ENCODE results near the gene PCDHGB6. TPM values are rescaled to one million over a fixed set of nuclear protein-coding genes. Genes with fewer than 3 reads are reported as not detected.

PCDHGB6 gene
- total RNA-seq, 1 donor from 2014 or later = 1.4 TPM

Other genes starting within 250 kb of the PCDHGB6 start
- gene PCDHB7, start 235.4 kb upstream of the PCDHGB6 start, total RNA-seq = 0.23 and 0.34 TPM in 2 replicates
- not detected in 2 replicates for gene PCDHB8, start 230.2 kb upstream of the PCDHGB6 start, total RNA-seq
- under 0.01 and 1.1 TPM in 2 replicates for gene PCDHB16, start 225.6 kb upstream of the PCDHGB6 start, total RNA-seq
- gene PCDHB9, start 220.9 kb upstream of the PCDHGB6 start, total RNA-seq = 0.23 and 0.43 TPM in 2 replicates
- 0.12 and 0.17 TPM in 2 replicates for gene PCDHB10, start 215.7 kb upstream of the PCDHGB6 start, total RNA-seq
- 0.12 TPM in 1 of 2 replicates, not detected in the other for gene PCDHB11, start 208.4 kb upstream of the PCDHGB6 start, total RNA-seq
- gene PCDHB12, start 199.3 kb upstream of the PCDHGB6 start, total RNA-seq = under 0.01 and 0.26 TPM in 2 replicates
- gene PCDHB13, start 194.1 kb upstream of the PCDHGB6 start, total RNA-seq = 0.35 and 0.43 TPM in 2 replicates
- 0.70 TPM in 1 of 2 replicates, not detected in the other for gene PCDHB14, start 184.7 kb upstream of the PCDHGB6 start, total RNA-seq
- under 0.01 and 0.12 TPM in 2 replicates for gene PCDHB15, start 162.6 kb upstream of the PCDHGB6 start, total RNA-seq
- gene SLC25A2, start 104.0 kb upstream of the PCDHGB6 start, total RNA-seq = not detected in 2 replicates
- gene TAF7, start 87.2 kb upstream of the PCDHGB6 start, total RNA-seq = 34.3 and 45.5 TPM in 2 replicates
- gene PCDHGA1, start 77.5 kb upstream of the PCDHGB6 start, total RNA-seq = 0.35 and 0.85 TPM in 2 replicates
- gene PCDHGA2, start 69.3 kb upstream of the PCDHGB6 start, total RNA-seq = 2.2 and 3.5 TPM in 2 replicates
- 1.8 and 4.4 TPM in 2 replicates for gene PCDHGA3, start 64.2 kb upstream of the PCDHGB6 start, total RNA-seq
- gene PCDHGB1, start 57.9 kb upstream of the PCDHGB6 start, total RNA-seq = 0.82 and 0.94 TPM in 2 replicates
- gene PCDHGA4, start 53.0 kb upstream of the PCDHGB6 start, total RNA-seq = 2.8 and 3.9 TPM in 2 replicates
- 0.77 and 3.3 TPM in 2 replicates for gene PCDHGB2, start 48.0 kb upstream of the PCDHGB6 start, total RNA-seq
- 0.68 and 2.1 TPM in 2 replicates for gene PCDHGA5, start 43.9 kb upstream of the PCDHGB6 start, total RNA-seq
- gene PCDHGB3, start 37.8 kb upstream of the PCDHGB6 start, total RNA-seq = 0.58 and 1.8 TPM in 2 replicates
- 3.7 and 4.3 TPM in 2 replicates for gene PCDHGA6, start 34.1 kb upstream of the PCDHGB6 start, total RNA-seq
- gene PCDHGA7, start 25.3 kb upstream of the PCDHGB6 start, total RNA-seq = 4.4 and 5.1 TPM in 2 replicates
- gene PCDHGB4, start 20.3 kb upstream of the PCDHGB6 start, total RNA-seq = 11.6 and 12.8 TPM in 2 replicates
- 0.70 and 1.4 TPM in 2 replicates for gene PCDHGA8, start 15.4 kb upstream of the PCDHGB6 start, total RNA-seq
- gene PCDHGB5, start 10.1 kb upstream of the PCDHGB6 start, total RNA-seq = 19.2 and 23.3 TPM in 2 replicates
- 1.4 and 2.5 TPM in 2 replicates for gene PCDHGA9, start 5.2 kb upstream of the PCDHGB6 start, total RNA-seq
- gene PCDHGA10, start 5.0 kb downstream of the PCDHGB6 start, total RNA-seq = 6.9 and 8.6 TPM in 2 replicates
- 8.3 and 12.5 TPM in 2 replicates for gene PCDHGB7, start 9.7 kb downstream of the PCDHGB6 start, total RNA-seq
- gene PCDHGA11, start 13.0 kb downstream of the PCDHGB6 start, total RNA-seq = 11.7 and 12.9 TPM in 2 replicates
- 18.8 and 27.2 TPM in 2 replicates for gene PCDHGA12, start 22.5 kb downstream of the PCDHGB6 start, total RNA-seq
- gene PCDHGC3, start 67.9 kb downstream of the PCDHGB6 start, total RNA-seq = 55.5 and 77.5 TPM in 2 replicates
- 0.23 and 0.26 TPM in 2 replicates for gene PCDHGC4, start 77.0 kb downstream of the PCDHGB6 start, total RNA-seq
- gene PCDHGC5, start 81.1 kb downstream of the PCDHGB6 start, total RNA-seq = 0.43 and 0.58 TPM in 2 replicates
- gene DIAPH1, start 211.0 kb downstream of the PCDHGB6 start, total RNA-seq = 20.5 and 27.1 TPM in 2 replicates
- gene HDAC3, start 228.8 kb downstream of the PCDHGB6 start, total RNA-seq = 39.7 and 53.9 TPM in 2 replicates
- gene RELL2, start 229.0 kb downstream of the PCDHGB6 start, total RNA-seq = 3.5 and 4.4 TPM in 2 replicates
- gene FCHSD1, start 243.4 kb downstream of the PCDHGB6 start, total RNA-seq = 19.7 and 23.1 TPM in 2 replicates